HAP-1 (cell line): ENCODE data around the gene RMDN2.

ENCODE experiments used
- DNase-seq, 2 experiments: peaks; one replicate each; pipeline ENCODE4 v3.0.0-alpha.2; 2016 to 2020; ENCODE audit warnings: low spot score in 2 of 2
- H3K27me3 ChIP-seq: fragments of 250-450 bp; sonication (Bioruptor Pico); 2 replicates; pipeline ENCODE4 v1.5.1; 2020; ENCODE audit warnings: low read depth, mild to moderate bottlenecking, moderate library complexity
- H3K36me3 ChIP-seq: fragments of 250-450 bp; sonication (Bioruptor Pico); replicated peaks from 2 replicates; pipeline ENCODE4 v1.5.1; 2020; ENCODE audit warnings: mild to moderate bottlenecking
- H3K4me1 ChIP-seq: fragments of 250-450 bp; sonication (Bioruptor Pico); 2 replicates; pipeline ENCODE4 v1.5.1; 2020; ENCODE audit warnings: mild to moderate bottlenecking
- H3K4me3 ChIP-seq: fragments of 250-450 bp; sonication (Bioruptor Pico); 2 replicates; pipeline ENCODE4 v1.5.1; 2020; ENCODE audit warnings: mild to moderate bottlenecking, moderate library complexity
- H3K9me3 ChIP-seq: fragments of 250-450 bp; sonication (Bioruptor Pico); 2 replicates; pipeline ENCODE4 v1.5.1; 2020; ENCODE audit warnings: mild to moderate bottlenecking, moderate library complexity
- in situ Hi-C: fragments of 300-500 bp; cut with MboI; formaldehyde crosslinking; loops from 3 replicates; pipeline ENCODE4 v1.14.3; 2020; ENCODE audit warnings: low sequenced_read_pairs, inconsistent platforms, mixed read lengths

RMDN2 gene

DNA sequence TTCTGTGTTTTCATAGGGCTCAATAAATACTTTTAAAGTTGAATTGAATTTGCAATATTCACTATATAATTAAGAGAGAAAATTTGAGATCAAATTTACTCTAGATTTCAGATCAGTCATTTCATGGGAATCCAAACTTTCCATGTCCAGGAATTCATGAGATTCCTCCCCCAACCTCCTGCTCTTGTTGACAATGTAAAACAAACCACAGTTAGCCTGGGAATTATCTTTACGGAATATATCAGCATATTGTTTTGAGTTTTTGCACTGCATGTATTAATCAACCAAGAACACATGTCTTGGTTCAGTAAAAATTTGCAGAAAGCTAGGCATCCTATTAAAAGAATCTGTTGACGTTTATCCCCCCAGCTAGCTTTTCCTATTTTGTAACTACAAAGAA, 108.6 kb downstream of the RMDN2 start:
- no peaks in the 10 kb centered on the region for H3K9me3 ChIP-seq
- peaks cover 5% of the 10 kb centered on the region for H3K4me1 ChIP-seq
- H3K27me3 ChIP-seq: peaks cover 22% of the 10 kb centered on the region
- in situ Hi-C loops: no loop called here
- no peak overlapping the region for H3K4me3 ChIP-seq
- DNase-seq: no peak
- no peaks in the 10 kb centered on the region for H3K36me3 ChIP-seq

DNA sequence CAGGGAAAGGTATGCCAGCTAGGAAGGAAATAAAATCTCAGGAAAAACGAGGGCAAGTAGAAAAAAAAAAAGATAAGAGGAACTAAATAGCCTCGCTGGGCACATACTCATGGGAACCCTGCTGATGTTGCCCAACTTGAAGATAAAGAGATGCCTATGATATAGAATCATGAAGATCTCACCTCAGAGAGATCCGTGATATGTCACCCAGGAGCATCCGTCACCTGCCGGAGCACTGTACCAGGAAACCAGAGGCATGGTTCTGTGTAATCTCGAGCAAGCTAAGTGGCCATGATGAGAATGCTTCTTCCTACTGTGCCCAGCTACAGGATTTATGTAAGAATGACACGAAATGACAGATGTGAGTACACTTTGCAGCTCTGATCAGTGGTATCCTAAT, 110.9 kb downstream of the RMDN2 start:
- in situ Hi-C loops: no loop called here
- Histone ChIP-seq H3K4me1 (peaks cover 5% of the 10 kb centered on the region), H3K36me3 (no peaks in the 10 kb centered on the region)

DNA sequence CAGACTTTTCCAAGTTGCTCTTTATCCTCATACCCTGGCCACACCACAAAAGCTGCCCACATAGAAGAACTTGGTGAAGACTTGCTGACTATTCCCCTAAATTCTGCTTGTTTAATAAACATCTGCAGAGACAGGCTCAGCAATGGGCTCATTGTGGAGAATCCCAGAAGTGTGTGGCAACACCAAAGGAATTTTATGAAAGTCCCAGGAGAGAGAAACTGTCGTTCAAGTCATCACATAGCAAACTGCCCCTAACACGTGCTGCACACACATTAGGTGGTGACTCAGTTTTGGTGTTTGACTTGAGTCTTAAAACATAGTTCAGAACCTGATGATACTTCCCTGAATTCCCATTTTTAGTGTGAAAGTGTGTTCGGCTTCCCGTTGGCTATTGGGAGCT, 112.2 kb downstream of the RMDN2 start:
- H3K9me3 ChIP-seq: no peaks in the 10 kb centered on the region
- H3K4me3 ChIP-seq: no peak overlapping the region
- in situ Hi-C loops: no loop called here
- H3K4me1 ChIP-seq: peaks cover 5% of the 10 kb centered on the region
- DNase-seq: no peak
- H3K36me3 ChIP-seq: no peaks in the 10 kb centered on the region
- H3K27me3 ChIP-seq: peaks cover 25% of the 10 kb centered on the region

More for the DNA sequence above, 110.9 kb downstream of the RMDN2 start:
- H3K9me3 ChIP-seq: no peaks in the 10 kb centered on the region
- no peak overlapping the region for H3K4me3 ChIP-seq
- no peak for DNase-seq
- H3K27me3 ChIP-seq: peaks cover 25% of the 10 kb centered on the region

DNA sequence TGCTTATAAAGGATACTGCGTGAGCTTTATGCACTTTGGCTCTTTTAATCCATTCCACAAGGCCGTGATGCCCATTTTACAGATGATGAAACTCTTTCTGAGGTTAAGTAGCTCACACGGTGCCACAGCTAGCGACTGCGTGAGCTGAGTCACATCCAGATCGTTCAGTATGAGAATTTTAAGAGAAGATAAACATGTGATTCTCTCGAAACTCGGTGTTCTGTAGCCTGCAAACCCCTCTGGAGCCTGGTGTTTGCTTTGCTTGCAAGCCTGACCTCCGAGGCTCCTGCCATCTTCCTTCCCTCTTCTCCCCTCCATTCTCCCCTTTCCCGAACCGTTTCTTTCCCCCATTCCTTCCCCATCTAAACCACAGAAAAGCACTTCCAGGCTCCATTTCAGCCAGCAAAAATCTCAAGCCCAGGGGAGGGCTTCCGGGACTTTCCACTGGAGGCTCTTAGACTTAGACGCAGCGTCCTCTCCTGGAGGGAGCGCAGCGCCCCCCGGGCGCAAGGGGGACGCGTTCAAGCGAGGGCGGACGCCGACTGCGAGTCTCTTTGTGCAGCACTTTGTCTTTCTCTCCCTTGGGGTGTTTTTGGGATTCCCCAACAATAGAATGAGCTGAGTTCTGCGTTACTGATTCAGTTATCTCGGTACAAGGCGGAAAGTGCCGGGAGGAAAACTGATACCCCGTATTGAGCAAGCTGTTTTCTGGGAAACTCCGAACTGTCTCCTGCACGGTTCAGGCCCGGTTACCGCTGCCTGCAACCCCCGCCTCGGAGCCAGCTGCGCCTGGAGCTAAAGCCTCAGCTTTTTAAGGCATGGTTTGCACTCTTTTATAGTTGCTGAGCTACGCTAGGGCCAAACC, 112.9 kb downstream of the RMDN2 start:
- Histone ChIP-seq H3K9me3 (no peaks in the 10 kb centered on the region), H3K4me1 (peaks cover 5% of the 10 kb centered on the region), H3K36me3 (no peaks in the 10 kb centered on the region), H3K4me3 (0 out of 2 replicates have a peak overlapping the region, but pooled peaks have one; percentile 11), H3K27me3 (peaks cover 25% of the 10 kb centered on the region)
- in situ Hi-C loops: no loop called here
- peak in 1 of 2 experiments; percentile 44 for DNase-seq

DNA sequence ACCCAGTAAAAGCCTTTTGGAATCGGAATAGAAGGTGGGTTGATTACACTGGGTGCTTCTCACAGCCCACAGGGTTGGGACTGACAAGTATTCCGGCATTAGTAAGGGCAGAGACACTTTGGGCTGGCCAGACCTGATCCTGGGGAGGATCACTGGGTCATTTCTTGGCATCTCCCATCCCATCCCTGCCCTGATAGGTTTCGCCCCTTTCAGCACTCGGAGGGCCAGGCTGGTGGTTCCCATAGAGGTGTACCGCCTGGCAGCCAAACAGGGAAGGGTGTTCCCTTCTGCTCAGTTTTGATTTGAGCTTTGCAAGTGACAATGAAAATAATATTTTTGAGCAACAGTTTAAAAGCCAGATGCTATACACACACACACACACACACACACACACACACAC, 113.6 kb downstream of the RMDN2 start:
- Histone ChIP-seq H3K9me3 (no peaks in the 10 kb centered on the region), H3K4me1 (peaks cover 5% of the 10 kb centered on the region), H3K27me3 (peaks cover 25% of the 10 kb centered on the region), H3K4me3 (no peak overlapping the region), H3K36me3 (no peaks in the 10 kb centered on the region)
- in situ Hi-C loops: no loop called here
- no peak for DNase-seq

DNA sequence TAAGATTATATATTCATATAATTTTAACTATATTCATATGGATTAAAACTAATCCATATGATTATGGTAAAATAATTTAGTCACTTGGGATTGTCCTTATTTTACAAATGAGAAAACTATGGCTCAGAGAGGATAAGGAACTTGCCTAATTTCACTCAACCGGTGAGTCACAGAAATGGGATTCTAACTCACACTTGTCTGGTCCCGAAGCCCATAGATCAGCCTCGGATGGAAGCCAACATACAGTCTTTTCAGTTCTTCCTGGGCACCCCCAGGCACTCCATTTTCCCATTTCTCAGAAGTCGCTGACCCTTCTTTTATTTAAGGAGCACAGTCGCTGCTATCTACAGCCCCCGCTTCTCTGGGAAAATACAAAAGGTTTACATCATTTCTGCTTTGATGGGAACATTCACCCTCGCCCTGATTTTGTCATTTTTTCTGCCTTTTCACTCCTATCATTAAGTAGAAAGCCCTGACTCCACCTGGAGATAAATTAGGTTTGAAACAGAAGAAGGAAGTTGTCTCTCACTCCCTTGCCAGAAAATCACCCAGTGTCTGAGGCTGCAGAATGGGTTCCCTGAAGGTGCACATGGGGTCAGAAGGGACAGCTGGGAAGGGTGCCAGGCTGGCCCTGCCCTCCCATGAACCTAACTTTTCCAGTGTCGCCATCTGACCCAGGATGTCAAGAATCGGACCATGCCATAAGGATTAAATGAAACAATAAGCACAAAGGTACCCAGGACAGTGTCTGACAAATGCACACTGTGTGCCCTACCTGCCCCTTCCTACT, 114.2 kb downstream of the RMDN2 start:
- no peak overlapping the region for H3K4me3 ChIP-seq
- no peaks in the 10 kb centered on the region for H3K9me3 ChIP-seq
- peaks cover 25% of the 10 kb centered on the region for H3K27me3 ChIP-seq
- no peak for DNase-seq
- in situ Hi-C loops: no loop called here
- peaks cover 5% of the 10 kb centered on the region for H3K4me1 ChIP-seq
- no peaks in the 10 kb centered on the region for H3K36me3 ChIP-seq

DNA sequence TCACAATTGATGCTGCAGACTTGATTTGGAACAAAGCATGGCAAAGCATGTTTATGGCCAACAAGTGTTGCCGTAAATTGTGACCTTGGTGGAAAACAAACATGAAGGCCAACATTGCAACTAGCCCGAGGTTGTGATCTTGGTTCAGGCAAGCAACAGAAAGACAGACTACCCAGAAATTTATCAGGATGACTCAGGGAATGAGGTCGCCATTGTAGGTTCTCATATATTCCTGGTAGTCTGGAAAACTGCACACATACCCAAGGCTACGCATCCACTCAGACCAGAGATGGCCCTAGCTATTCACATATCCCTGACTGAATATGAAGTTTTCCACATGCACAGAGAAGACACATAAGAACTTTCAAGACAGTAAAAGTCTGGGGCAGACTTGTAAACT, 120.7 kb downstream of the RMDN2 start:
- no peaks in the 10 kb centered on the region for H3K27me3 ChIP-seq
- no peak for DNase-seq
- no peaks in the 10 kb centered on the region for H3K9me3 ChIP-seq
- in situ Hi-C loops: no loop called here
- H3K4me3 ChIP-seq: no peak overlapping the region
- no peaks in the 10 kb centered on the region for H3K36me3 ChIP-seq
- peaks cover 9% of the 10 kb centered on the region for H3K4me1 ChIP-seq

DNA sequence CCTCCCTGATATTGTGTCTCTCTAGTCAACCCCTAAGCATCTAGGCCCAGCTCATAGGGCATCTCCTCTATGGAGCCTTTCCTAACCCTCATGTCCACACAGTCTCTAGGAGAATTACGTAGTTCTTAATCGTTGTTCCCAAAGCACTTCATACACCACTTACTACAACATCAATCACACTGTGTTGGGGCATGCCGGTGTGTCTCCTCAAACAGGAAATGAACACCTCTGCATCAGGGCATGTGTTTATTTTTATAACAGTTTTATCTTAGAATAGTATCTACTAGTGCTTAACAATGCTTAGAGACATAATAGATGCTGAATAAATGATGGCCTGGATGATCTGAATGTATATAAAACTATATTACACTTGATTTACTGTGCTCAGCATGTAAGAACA, 131.1 kb downstream of the RMDN2 start:
- Histone ChIP-seq H3K9me3 (no peaks in the 10 kb centered on the region), H3K4me1 (no peaks in the 10 kb centered on the region), H3K36me3 (no peaks in the 10 kb centered on the region), H3K27me3 (peaks cover 9% of the 10 kb centered on the region), H3K4me3 (no peak overlapping the region)
- in situ Hi-C loops: no loop called here
- no peak for DNase-seq

DNA sequence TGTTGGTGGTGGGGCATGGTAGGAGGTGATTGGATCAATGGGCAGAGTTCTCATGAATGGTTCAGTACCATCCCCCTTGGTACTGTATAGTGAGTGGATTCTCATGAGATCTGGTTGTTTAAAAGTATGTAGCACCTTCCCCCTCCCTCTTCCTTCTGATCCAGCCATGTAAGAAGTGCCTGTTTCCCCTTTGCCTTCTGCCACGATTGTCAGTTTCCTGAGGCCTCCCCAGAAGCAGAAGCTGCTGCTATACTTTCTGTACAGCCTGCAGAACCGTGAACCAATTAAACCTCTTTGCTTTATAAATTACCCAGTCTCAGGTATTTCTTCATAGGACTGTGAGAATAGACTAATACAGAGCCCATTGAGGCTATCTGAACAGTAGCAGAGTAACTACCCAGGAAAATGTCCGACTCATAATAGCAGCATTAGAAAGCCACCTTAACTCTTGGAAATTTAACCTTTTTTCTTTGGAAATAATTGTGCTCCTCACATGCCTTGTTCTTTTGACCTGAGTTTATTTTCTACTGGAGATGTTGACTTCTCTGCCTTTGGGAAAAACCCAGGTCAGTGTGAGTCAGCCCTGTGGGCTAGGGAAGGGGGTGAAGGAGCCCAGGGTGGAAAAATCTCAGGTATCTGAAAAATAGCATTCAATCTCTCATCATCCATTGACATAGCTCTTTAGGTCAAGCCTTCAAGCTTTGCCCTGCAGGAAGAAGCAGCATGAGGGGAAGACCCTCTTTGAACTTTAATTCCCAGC, 132.7 kb downstream of the RMDN2 start:
- Histone ChIP-seq H3K4me1 (no peaks in the 10 kb centered on the region), H3K27me3 (peaks cover 7% of the 10 kb centered on the region), H3K36me3 (no peaks in the 10 kb centered on the region), H3K9me3 (no peaks in the 10 kb centered on the region), H3K4me3 (no peak overlapping the region)
- in situ Hi-C loops: no loop called here
- DNase-seq: no peak

DNA sequence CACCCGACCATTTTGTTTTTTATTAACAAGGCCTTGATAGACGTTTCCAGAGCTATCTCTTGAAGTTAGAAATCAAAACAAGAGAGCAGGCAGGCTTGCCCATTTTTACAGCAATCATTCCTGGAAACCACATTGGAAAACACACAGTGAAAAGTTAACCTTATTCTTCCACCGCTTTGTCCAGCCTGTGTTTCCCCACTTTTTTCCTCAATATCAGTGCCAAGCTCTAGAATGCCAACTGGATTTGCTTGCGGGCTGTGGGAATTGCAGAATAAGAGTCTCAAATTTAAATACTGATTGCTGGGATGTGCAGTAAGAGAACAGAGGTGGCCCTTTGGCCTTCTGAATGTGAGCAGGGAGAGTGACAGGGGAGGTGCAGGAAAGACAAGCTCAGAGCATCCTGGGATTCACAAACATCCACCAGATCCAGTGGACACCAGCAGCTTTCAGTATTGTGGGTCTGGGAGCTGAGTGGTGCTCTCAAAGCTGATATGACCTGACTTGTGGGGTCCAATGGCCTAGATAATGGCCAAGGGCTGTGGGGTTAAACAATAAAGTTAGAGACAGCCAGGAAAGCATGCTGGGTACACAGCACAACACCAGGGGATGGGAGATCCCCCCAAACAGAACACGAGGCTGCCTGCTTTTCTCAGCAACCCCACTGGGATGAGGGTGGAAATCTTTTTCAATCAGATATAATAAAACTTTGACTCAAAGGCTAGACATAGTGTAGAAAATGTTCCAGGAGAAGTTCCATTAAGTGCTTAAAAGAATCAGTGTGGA, 135.3 kb downstream of the RMDN2 start:
- no peaks in the 10 kb centered on the region for H3K9me3 ChIP-seq
- in situ Hi-C loops: no loop called here
- no peaks in the 10 kb centered on the region for H3K36me3 ChIP-seq
- H3K4me3 ChIP-seq: no peak overlapping the region
- no peak for DNase-seq
- H3K27me3 ChIP-seq: peaks cover 3% of the 10 kb centered on the region; the same call in 1 of the 2 replicates
- H3K4me1 ChIP-seq: no peaks in the 10 kb centered on the region

DNA sequence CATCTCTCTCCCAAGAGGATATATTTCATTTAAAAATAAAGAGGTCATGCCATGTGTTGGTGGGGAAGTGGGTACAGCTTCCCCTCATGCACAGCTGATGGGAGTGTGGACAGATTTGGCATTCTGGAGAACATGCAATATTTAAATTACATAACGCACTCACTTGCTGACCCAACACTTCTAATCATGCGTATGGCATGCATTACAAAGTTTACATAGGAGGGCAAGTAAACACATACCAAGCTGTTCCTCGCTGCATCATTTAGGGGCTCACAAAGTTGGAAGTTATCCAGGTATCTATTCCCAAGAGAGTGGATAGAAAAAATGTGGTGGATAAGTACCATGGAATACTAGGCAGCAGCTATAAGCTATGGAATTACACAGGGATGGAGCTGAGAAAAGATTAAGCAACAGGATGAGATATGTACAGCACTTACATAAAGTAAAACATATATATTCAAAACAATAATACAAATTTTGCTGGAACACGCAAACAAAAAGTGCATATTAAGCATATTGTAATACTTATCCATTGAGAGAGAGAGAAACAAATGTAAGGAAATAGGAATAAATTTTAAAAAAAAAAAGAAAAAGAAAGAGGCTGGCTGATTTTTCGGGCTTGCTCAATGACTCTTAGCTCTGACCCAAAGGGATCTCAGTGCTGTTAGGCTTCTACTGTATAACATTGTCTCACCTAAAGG, 139.9 kb downstream of the RMDN2 start:
- Histone ChIP-seq H3K4me3 (no peak overlapping the region), H3K4me1 (no peaks in the 10 kb centered on the region), H3K9me3 (no peaks in the 10 kb centered on the region), H3K36me3 (no peaks in the 10 kb centered on the region), H3K27me3 (no peaks in the 10 kb centered on the region; the same call in 1 of the 2 replicates)
- in situ Hi-C loops: no loop called here
- no peak for DNase-seq

DNA sequence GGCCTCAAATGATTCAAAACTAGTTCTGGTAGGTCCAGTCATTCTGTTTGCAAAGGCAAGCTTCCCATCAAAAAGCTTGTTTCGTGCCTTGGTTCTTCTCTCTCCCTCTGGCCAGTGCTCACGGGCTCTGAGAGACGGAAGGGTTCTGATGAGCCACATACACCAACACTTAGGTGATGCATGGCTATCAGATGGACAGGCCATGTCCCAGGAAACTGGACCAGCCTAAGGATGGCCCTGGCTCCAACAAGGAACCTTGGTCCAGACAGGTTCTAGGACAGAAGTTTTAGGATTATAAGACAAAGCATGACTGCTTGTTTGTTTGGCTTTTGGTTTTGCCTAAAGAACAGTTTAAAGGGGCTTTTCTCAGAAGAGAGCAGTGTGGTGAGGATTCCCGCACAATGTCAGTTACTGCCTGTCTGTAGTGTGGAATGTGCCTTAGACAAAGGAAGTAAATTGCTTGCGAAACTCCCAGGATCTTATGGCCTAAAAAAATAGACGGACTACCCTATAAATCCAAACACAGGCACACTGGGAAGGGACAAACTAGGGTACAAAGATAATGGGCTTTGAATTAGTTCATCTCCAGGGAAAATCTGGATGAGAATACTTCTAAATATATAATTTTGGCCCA, 140.5 kb downstream of the RMDN2 start:
- in situ Hi-C loops: no loop called here
- Histone ChIP-seq H3K27me3 (no peaks in the 10 kb centered on the region; the same call in 1 of the 2 replicates), H3K9me3 (no peaks in the 10 kb centered on the region), H3K36me3 (no peaks in the 10 kb centered on the region), H3K4me1 (no peaks in the 10 kb centered on the region), H3K4me3 (no peak overlapping the region)
- no peak for DNase-seq
